Thyroid gland (tissue), 4 donors: ENCODE results near the gene SNRK. TPM values are rescaled to one million over a fixed set of nuclear protein-coding genes. Genes with fewer than 3 reads are reported as not detected.

Experiments
- DNase-seq, 2 donors: peaks; one replicate each; pipeline ENCODE4 v3.0.0-alpha.2; 2019
- H3K27ac ChIP-seq, 3 donors: fragments of 200-600 bp; sonication (generic); 1 replicate in 2 of 3; 2 replicates in 1 of 3; pipeline ENCODE4 v1.5.1; 2016 to 2019; ENCODE audit warnings: mild to moderate bottlenecking in 1 of 3, moderate library complexity in 1 of 3
- H3K27me3 ChIP-seq: fragments of 200-600 bp; sonication (generic); one replicate; pipeline ENCODE4 v1.5.1; 2019
- H3K36me3 ChIP-seq, 2 donors: fragments of 200-600 bp; sonication (generic); one replicate each; pipeline ENCODE4 v1.5.1; 2016 to 2019
- H3K4me1 ChIP-seq, 2 donors: fragments of 200-600 bp; sonication (generic); one replicate each; pipeline ENCODE4 v1.5.1; 2017 to 2019
- H3K4me3 ChIP-seq, 3 donors: fragments of 200-600 bp; sonication (generic); replicated peaks in 1 of 3; 1 replicate in 2 of 3; 2 replicates in 1 of 3; pipeline ENCODE4 v1.5.1; 2016; ENCODE audit warnings: mild to moderate bottlenecking in 1 of 3
- H3K9me3 ChIP-seq: fragments of 200-600 bp; sonication (generic); one replicate; pipeline ENCODE4 v1.5.1; 2017
- POLR2A ChIP-seq, 2 donors: fragments of 450-650 bp; IDR thresholded peaks; one replicate each; pipeline ENCODE4 v1.6.1; 2017; ENCODE audit warnings: antibody characterized with exemption in 2 of 2, mild to moderate bottlenecking in 2 of 2, moderate library complexity in 1 of 2
- WGBS, 2 donors: methylation state at CpG; one replicate each; pipeline ENCODE4 v1.1.5; 2017; 5-methylcytosine and 5-hydroxymethylcytosine counted together
- intact Hi-C: fragments of 100-400 bp; cut with DNase I; formaldehyde crosslinking; loops from one replicate; pipeline ENCODE4 v1.15.1; 2023
- total RNA-seq, 4 donors: library from RNA; depleted of rRNA; stranded (reverse); fragments of >200 nt; gene quantifications; one replicate each; pipeline ENCODE4 v1.2.3, GENCODE V29; 2016
- TF ChIP-seq, protein P1 (sequence below), 6 experiments: fragments of 200-600 bp in 3 of 6; fragments of 450-650 bp in 3 of 6; sonication (generic) in 3 of 6; IDR thresholded peaks; one replicate each; pipeline ENCODE4 v1.5.1; 2016 to 2019; ENCODE audit warnings: antibody characterized with exemption in 6 of 6, mild to moderate bottlenecking in 2 of 6, inconsistent platforms in 1 of 6, moderate library complexity in 1 of 6

SNRK gene
- total RNA-seq, 4 donors from 2014 or later, result 44.2 to 90.5 (median 65.0) TPM

DNA sequence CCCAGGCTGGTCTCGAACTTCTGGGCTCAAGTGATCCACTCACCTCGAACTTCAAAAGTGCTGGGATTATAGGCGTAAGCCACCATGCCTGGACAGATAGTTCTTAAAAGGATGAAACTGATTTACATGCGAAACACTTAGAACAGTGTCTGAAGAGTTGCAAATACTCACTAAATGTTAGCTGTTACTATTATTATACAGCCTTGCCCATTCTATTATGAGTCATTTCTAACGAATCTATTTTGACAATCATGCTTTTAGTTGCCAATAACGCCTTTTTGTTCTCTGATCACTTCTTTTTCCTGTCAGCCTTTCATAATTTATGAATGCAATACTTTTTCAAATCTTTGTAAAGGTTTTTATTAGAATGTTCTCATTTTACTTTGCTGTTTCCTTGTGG lies 112.7 kb downstream of the SNRK start:
- Histone ChIP-seq H3K4me3 (no peak overlapping the region), H3K27me3 (no peaks in the 10 kb centered on the region), H3K4me1 (peaks cover 0 to 21% of the 10 kb centered on the region in 2 donors), H3K36me3 (no peaks in the 10 kb centered on the region), H3K9me3 (no peaks in the 10 kb centered on the region), H3K27ac (no peak overlapping the region)
- no peak for DNase-seq
- intact Hi-C loops, result no loop called here
- WGBS, 2 donors, result 83 to 89% methylated on average over 6 of the region's 6 CpGs
- TF ChIP-seq, protein P1, sequence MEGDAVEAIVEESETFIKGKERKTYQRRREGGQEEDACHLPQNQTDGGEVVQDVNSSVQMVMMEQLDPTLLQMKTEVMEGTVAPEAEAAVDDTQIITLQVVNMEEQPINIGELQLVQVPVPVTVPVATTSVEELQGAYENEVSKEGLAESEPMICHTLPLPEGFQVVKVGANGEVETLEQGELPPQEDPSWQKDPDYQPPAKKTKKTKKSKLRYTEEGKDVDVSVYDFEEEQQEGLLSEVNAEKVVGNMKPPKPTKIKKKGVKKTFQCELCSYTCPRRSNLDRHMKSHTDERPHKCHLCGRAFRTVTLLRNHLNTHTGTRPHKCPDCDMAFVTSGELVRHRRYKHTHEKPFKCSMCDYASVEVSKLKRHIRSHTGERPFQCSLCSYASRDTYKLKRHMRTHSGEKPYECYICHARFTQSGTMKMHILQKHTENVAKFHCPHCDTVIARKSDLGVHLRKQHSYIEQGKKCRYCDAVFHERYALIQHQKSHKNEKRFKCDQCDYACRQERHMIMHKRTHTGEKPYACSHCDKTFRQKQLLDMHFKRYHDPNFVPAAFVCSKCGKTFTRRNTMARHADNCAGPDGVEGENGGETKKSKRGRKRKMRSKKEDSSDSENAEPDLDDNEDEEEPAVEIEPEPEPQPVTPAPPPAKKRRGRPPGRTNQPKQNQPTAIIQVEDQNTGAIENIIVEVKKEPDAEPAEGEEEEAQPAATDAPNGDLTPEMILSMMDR (IDR thresholded peaks at IDR 0.05), result no peak
- no peak for TF ChIP-seq POLR2A (IDR thresholded peaks at IDR 0.05)

DNA sequence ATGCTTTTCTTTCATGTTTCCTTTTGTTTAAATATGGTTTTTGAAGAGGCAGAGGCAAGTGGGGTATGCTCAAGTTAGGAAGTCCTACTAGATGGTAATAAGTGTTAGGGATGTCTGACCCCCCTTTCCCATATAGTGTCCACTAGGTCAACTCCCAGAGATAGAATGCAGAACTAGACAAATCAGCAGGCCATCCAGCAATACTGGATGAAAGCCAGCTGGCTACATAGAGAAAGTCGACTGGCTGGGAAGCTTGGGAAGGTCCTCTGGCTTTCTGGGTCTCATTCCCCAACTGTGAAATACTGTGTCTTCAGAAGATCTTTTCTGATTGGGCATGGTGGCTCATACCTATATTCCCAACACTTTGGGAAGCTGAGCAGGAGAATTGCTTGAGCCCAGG lies 113.8 kb downstream of the SNRK start:
- intact Hi-C loops, result no loop called here
- no peaks in the 10 kb centered on the region for H3K36me3 ChIP-seq
- H3K27me3 ChIP-seq, result no peaks in the 10 kb centered on the region

More for the DNA sequence above, 113.8 kb downstream of the SNRK start:
- Histone ChIP-seq H3K27ac (no peak overlapping the region), H3K4me3 (no peak overlapping the region), H3K9me3 (no peaks in the 10 kb centered on the region), H3K4me1 (peaks cover 1 to 13% of the 10 kb centered on the region in 2 donors)
- TF ChIP-seq, protein P1 (IDR thresholded peaks at IDR 0.05), result no peak
- TF ChIP-seq POLR2A (IDR thresholded peaks at IDR 0.05), result no peak
- WGBS, 2 donors, result 35 to 38% methylated on average over 1 of the region's 1 CpG
- DNase-seq, result no peak

Other genes with a start within 250 kb of the SNRK start
- 10 to 100 TPM; 17.1 to 30.1 (median 23.5) TPM for gene POMGNT2, start 180.5 kb upstream of the SNRK start, total RNA-seq